ENCODE results near the gene DHDDS.

- TF ChIP-seq CTCF (IDR thresholded peaks at IDR 0.05; ENCODE audit: poor library complexity, severe bottlenecking) (no peak), SMC3 (conservative IDR thresholded peaks at IDR 0.05; ENCODE audit: poor library complexity) (no peak), EZH2 (IDR thresholded peaks at IDR 0.05; ENCODE audit: borderline replicate concordance, insufficient read depth, low read length, poor library complexity, severe bottlenecking) (no peak), POLR2AphosphoS5 (IDR thresholded peaks at IDR 0.05) (no peak), MXI1 (conservative IDR thresholded peaks at IDR 0.05; ENCODE audit: poor library complexity, severe bottlenecking) (no peak)
These were observed 66.8 kb downstream of the DHDDS start for GRCh38 chr1:26498894-26499293.
